ENCODE data around the gene REXO1.

REXO1 gene

DNA sequence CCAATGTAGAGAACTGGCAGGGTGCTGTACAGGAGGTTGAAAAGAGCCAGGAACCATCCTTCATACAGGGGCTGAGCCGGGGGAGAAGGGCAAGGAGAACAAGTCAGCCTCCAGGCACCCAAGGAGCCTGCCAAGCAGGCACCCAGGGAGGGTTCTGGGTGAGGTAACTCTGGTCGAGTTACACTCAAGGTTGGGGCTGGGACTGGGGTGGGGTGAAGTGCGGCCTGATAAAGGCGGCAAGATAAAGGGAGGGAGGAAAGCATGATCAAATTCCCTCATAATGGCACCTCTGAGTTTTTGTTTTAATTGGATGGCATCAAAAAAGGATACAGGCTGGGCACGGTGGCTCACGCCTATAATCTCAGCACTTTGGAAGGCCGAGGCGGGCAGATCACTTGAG, 61.2 kb downstream of the REXO1 start:
- TF ChIP-seq POLR2A (IDR thresholded peaks at IDR 0.05; ENCODE audit: low read length) (no peak), GATA1 (IDR thresholded peaks at IDR 0.05; ENCODE audit: low read depth, low read length) (no peak)

DNA sequence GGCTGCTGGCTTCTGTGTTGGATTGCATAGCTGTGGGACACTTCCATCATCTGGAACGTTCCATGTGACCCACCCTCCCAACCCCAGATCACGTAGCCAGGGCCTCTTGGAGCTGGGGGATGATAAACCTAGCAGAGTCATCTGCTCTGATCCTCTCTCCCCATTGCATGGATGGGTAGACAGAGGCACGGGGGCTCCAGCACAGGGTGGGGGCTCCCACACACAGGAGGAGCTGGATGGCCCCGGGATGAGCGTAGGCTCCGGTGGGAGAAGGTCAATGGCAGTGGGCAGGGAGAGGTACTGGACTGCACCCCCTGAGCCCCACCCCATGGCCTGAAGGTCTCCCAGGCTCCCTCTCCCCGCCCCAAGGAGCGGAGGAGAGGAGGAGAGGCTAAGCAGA, 61.6 kb downstream of the REXO1 start:
- TF ChIP-seq POLR2A (IDR thresholded peaks at IDR 0.05; ENCODE audit: low read length) (no peak), GATA1 (IDR thresholded peaks at IDR 0.05; ENCODE audit: low read depth, low read length) (no peak)
- DNase-seq: no peak

More for the DNA sequence above, 61.2 kb downstream of the REXO1 start:
- DNase-seq: no peak

DNA sequence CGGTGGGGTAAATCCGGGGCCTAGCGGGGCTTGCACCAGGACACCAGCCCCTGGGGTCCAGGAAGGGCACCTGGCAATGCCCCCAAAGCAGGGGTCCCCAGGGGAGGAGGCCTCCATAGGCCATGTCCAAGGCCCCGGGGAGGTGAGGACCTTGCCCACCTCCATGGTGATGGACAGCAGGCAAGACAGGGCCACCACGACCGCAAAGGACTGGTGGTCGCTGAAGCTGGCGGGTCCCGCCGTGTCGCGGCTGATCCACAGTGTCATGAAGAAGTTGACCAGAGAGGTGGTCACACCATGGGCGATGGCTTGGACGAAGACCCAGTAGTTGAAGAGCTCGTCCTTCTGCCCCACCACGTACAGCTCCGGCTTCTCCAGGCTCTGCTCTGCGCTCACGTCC, 63.0 kb downstream of the REXO1 start:
- TF ChIP-seq GATA1 (IDR thresholded peaks at IDR 0.05; ENCODE audit: low read depth, low read length): no peak
- no peak for TF ChIP-seq POLR2A (IDR thresholded peaks at IDR 0.05; ENCODE audit: low read length)
- no peak for DNase-seq

DNA sequence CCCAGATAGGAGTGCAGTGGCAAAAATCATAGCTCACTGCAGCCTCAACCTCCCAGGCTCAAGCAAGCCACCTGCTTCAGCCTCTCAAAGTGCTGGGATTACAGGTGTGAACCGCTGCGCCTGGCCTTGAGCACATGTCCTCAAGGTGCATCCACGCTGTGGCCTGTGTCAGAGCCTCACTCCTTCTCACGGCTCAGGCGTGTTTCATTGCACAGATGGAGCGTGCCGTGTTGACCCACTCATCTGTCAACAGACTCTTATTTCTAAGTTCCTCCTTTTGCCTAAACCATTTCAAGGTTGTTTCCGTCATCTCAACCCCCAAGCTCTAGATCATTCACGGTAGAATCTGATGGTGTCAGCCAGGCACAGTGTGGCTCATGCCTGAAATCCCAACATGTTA, 64.4 kb downstream of the REXO1 start:
- TF ChIP-seq GATA1 (IDR thresholded peaks at IDR 0.05; ENCODE audit: low read depth, low read length): no peak
- no peak for TF ChIP-seq POLR2A (IDR thresholded peaks at IDR 0.05; ENCODE audit: low read length)
- no peak for DNase-seq

DNA sequence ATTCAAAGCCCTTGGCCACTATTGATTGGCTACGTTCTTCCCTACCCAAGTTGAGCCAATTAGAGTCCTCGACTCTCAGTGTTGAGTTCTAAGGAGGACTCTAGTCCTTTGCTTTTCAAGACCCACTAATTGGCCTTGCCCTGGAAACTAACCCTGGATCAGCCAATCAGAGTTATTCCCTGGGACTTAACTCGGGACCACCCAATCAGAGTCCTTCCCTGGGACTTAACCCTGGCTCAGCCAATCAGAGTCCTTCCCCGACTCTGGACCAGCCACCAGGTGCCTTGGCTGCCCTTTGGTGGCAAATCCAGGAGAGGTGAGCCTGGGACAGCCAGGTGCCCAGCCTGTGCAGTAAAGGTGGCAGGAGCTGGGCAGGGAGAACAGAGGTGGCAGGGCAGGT, 64.9 kb downstream of the REXO1 start:
- TF ChIP-seq POLR2A (IDR thresholded peaks at IDR 0.05; ENCODE audit: low read length): no peak
- no peak for TF ChIP-seq GATA1 (IDR thresholded peaks at IDR 0.05; ENCODE audit: low read depth, low read length)
- no peak for DNase-seq

DNA sequence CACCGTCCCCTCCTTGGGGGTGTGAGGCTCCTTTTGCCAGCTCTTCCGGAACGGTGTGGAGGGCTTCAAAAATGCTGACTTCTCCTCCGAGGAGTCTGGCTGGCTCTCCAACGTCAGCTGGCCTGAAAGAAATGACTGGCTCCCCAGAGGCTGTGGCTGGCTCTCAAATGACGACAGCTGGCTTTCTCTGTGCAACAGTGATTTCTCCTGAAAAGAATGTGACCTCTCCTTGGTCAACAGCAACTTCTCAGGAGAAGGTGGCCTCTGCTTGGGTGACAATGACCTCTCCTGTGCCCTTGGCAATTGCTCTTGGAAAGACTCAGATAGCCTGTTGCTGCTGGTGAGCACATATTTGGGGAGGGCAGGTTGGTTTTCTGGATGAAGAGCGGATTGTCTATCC, 65.8 kb downstream of the REXO1 start:
- no peak for TF ChIP-seq POLR2A (IDR thresholded peaks at IDR 0.05; ENCODE audit: low read length)
- DNase-seq: no peak

DNA sequence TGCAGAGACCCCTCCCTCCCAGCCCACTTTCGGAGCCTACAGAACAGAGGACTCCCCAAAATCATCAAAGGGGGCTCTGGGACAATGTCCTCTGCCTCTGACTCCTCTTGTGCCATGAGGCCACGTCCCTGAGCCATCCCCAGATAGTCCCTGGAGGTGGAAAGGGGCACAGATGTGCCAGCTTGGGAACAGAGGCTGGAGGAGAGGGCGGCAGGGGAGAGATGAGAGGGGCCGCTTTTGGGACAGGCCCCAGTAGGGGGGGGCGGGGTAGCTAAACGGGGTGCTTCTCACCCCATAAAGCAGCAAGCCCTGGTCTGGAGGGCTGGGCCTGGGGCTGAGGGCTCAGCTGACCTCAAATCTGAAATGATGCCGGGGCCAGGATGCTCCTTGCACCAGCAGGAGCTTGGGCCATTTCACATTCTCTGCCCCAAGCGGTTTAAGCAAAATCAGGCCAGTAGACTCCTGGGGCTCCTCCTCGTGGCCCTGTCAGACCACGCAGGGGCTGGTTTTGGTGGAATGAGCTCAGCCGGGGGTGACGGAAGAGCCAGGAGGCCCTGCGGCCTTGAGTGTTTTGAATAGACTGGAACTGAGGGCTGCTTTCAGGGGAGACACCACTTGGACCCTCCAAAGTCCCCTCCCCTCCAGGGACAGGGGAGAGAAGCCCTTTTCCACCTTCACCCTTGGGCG, 67.9 kb downstream of the REXO1 start:
- DNase-seq: peak in 1 of 2 experiments; percentile 40
- no peak for TF ChIP-seq GATA1 (IDR thresholded peaks at IDR 0.05; ENCODE audit: low read depth, low read length)
- TF ChIP-seq POLR2A (IDR thresholded peaks at IDR 0.05; ENCODE audit: low read length): no peak

DNA sequence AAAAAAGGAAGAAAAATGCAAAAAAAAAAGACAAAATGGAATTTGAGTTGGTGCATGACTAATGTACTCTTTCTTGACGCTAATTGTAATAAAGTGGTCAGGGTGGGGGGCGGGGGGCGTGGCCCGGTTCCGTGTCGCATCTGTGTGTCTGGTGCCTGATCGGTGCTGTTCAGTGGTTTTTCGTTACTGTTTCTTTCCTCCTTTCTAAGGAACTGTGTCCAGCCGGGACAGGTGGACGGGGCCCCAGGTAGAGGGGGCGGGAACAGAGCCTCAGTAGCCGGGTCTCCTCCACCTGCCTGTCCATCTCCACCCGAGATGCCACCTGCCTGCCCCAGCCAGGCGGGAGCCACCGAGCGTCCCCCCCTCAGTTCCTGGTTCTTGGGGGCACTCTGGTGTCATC, 68.7 kb downstream of the REXO1 start:
- TF ChIP-seq POLR2A (IDR thresholded peaks at IDR 0.05; ENCODE audit: low read length): no peak
- no peak for TF ChIP-seq GATA1 (IDR thresholded peaks at IDR 0.05; ENCODE audit: low read depth, low read length)
- no peak for DNase-seq

DNA sequence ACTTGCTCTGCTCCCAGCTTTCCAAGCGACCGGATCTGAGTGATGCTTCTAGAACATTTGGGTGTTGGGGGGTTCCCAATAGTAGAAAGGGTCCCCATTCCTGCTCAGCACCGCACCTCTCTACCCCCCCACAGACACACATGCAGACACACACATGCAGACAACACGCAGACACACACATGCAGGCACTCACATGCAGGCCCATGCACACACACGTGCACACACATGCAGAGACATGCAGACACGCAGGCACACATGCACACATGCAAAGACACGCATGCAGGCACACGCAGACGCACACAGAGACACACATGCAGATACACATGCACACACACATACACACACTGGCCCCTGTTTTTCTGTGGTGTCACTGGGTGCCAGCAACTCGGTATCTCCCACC, 71.1 kb downstream of the REXO1 start:
- no peak for DNase-seq
- TF ChIP-seq POLR2A (IDR thresholded peaks at IDR 0.05; ENCODE audit: low read length) (no peak), GATA1 (IDR thresholded peaks at IDR 0.05; ENCODE audit: low read depth, low read length) (no peak)

DNA sequence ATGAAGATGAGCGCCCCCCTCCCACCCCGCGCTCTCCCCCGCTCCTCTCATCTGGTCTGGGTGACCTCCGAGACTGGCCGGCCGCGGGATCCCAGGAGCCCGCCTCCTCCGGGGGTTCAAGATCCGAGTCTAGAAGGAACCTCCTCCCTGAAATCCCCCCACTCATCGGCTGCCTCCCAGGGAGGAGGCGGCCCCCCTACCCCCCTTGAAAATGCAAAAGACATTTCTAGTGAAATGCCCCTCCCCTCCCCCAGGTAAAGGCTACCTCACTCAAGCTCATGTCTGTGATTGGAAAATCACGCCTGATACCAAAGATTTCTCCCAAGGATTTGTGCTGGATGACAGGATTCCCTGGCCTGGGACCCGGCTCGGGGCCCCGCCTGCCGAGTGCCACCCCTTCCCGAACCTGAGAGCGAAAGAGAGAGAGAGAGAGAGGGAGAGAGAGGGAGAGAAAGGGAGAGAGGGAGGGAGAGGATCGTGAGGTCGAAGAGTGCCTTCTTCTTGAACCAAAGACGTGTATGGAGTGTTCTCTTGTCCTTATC, 71.6 kb downstream of the REXO1 start:
- no peak for DNase-seq
- no peak for TF ChIP-seq POLR2A (IDR thresholded peaks at IDR 0.05; ENCODE audit: low read length)
- TF ChIP-seq GATA1 (IDR thresholded peaks at IDR 0.05; ENCODE audit: low read depth, low read length): no peak

DNA sequence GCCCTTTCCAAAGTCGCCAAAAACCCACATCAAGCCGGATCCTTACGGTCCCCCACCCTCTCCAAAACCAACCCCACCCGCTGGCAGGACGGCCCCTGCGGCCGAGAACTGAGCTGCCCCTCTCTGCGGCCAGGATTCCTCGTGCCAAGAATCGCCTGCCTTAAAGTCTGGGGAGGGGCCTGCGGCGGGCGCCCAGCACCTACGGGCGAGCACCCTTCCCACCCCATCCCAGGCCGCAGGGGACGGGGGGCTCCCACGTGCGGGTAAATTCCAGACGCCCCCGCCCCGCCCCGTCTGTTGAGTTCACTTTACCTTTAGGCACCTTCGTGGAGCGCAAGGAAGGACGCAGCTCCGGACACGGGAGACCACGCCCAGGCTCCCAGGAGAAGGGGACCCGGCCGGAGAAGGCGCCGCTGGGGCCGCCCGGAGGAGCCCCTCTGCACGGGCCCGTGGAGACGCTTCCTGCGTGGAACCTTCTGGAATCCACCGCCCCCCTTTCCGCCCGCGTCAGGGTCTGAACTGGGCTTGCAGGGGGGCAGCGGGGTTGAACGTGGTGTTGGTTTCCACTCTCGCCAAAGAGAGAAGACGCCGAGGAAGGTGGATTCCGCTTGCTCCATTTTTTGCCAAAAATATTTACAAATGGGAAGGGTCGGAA, 72.2 kb downstream of the REXO1 start:
- DNase-seq: no peak
- TF ChIP-seq GATA1 (IDR thresholded peaks at IDR 0.05; ENCODE audit: low read depth, low read length) (no peak), POLR2A (IDR thresholded peaks at IDR 0.05; ENCODE audit: low read length) (no peak)

DNA sequence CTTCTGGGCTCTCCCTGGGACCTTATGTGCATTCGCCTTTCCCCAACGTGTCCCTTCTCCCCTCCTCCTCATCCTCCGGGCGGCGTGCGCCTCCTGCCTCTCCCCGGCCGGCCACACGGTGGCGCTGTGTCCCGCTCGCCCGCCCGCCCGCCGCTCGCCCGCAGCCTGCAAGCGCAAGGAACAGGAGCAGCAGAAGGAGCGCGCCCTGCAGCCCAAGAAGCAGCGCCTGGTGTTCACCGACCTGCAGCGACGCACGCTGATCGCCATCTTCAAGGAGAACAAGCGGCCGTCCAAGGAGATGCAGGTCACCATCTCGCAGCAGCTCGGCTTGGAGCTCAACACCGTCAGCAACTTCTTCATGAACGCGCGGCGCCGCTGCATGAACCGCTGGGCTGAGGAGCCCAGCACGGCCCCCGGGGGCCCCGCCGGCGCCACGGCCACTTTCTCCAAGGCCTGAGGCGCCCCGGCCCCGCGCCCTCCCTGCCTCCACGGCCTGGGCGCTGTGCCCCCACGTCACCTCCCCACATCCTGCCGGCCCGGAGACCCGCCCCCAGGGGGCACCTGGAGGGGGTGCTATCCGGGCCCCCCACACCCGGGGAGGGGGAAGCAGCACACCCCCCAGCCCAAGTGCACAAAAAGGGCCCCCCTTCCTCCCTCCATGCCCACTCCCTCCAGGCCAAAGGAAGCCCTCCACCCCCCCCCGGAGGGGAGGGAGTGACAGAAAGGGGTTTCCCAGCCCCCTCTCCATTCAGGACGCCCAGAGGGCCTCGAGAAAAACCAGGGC, 73.1 kb downstream of the REXO1 start:
- TF ChIP-seq GATA1 (IDR thresholded peaks at IDR 0.05; ENCODE audit: low read depth, low read length) (no peak), POLR2A (IDR thresholded peaks at IDR 0.05; ENCODE audit: low read length) (no peak)
- DNase-seq: peak; percentile 61 to 66

DNA sequence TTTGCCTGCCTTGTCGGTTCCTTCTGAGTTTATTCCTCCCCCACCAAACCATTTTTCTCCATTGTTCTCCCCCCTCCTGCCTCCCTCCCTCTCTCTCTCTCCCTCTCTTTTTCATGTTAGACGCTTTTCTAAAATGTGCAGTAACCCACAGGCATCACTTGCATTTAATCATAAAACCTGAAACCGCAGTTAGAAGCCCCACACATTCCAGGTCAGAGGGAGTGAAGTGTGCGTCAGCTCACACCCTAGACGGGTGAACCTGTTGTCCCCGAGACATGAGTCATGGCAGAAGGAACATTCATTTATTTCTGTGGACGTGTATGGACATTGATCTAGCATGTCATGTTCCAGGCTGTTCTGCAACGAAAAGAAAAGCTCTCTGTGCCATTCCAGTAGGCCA, 75.1 kb downstream of the REXO1 start:
- DNase-seq: no peak
- TF ChIP-seq GATA1 (IDR thresholded peaks at IDR 0.05; ENCODE audit: low read depth, low read length) (no peak), POLR2A (IDR thresholded peaks at IDR 0.05; ENCODE audit: low read length) (no peak)

DNA sequence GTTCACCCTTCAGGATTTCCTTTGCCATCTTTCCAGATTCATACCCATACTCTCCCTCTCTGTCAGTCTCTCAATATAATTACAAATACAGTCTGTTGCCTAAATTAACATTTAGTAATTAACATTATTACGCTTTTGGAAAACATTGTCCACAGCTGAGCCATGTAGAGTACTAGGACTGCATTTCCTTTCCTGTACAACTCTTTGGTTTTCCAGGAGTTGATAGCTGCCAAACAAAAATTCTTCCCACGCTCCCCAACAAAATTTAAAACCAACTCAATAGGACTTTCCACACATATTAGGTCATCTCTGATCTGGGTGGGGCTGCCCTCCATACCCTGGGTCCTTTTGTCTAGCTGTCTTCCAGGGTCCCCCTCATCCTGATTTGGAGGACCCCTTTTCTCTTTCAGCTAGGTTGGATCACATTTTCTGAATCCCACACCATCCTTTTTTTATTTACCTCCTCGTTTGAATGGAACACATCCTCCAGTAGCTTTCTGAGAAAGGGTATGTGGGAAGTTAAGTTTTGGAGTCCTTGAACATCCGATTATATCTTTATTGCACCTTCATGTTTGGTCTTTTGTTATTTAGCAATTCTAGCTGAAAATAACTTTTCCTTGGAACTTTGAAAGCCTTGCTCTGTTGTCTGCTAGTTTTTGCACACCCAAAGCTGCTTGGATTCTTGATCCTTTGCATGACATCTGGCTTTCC, 77.3 kb downstream of the REXO1 start:
- DNase-seq: no peak
- TF ChIP-seq GATA1 (IDR thresholded peaks at IDR 0.05; ENCODE audit: low read depth, low read length) (no peak), POLR2A (IDR thresholded peaks at IDR 0.05; ENCODE audit: low read length) (no peak)

Measured in erythroblast (primary cell).